GM13977 (cell line): Measurements from ENCODE around the gene DRD5.
"Not testable (repeated sequence)": the region's sequence is repeated elsewhere in the genome, so short reads cannot be mapped to it uniquely, and the experiment has no call there.

Experiments
- DNase-seq: peaks from one replicate; pipeline ENCODE4 v3.0.0; 2012; ENCODE audit warnings: low spot score
- CTCF ChIP-seq: IDR thresholded peaks from 2 replicates; pipeline ENCODE4 v1.5.1; 2012; ENCODE audit warnings: mild to moderate bottlenecking, control low read depth; ENCODE audit not compliant: insufficient read depth; ENCODE audit errors: extremely low read depth, missing control alignments
- in situ Hi-C: fragments of 300-500 bp; cut with MboI; formaldehyde crosslinking; loops from one replicate; pipeline ENCODE4 v1.12.0; 2022; ENCODE audit warnings: low sequenced_read_pairs, low pct_unique_long_range_greater_than_20kb, mixed read lengths, inconsistent platforms; ENCODE audit not compliant: unreplicated experiment

The DRD5 gene

GRCh38 chr4:9792381-9792780 is 10.9 kb downstream of the DRD5 start:
- TF ChIP-seq CTCF: no peak
- in situ Hi-C loops: no loop called here
- DNase-seq: no peak

DNA sequence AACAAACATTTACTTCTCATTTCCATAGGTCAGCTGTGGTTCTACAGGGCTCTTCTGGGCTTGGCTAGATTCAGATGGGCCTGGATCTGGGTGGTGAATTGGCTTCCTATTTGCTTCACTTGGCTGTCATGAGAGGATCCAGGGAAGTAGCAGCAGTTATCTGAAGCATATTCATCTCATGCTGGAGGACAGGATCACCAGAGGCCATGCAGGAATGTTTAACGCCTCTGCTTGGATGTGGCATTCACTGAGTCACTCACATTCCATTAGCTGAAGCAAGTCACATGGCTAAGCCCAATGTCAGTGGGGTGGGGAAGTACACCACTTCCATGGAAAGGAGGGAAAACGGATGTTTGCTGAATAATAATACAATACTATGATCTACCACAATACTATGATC is 15.2 kb downstream of the DRD5 start:
- DNase-seq, in situ Hi-C loops: not testable (repeated sequence)

- TF ChIP-seq CTCF: no peak
- no peak for DNase-seq
- in situ Hi-C loops: no loop called here
Measured at GRCh38 chr4:9800848-9801247, 19.4 kb downstream of the DRD5 start.

- in situ Hi-C loops: no loop called here
- TF ChIP-seq CTCF: no peak
- no peak for DNase-seq
Measured at GRCh38 chr4:9804918-9805317, 23.5 kb downstream of the DRD5 start.

DNA sequence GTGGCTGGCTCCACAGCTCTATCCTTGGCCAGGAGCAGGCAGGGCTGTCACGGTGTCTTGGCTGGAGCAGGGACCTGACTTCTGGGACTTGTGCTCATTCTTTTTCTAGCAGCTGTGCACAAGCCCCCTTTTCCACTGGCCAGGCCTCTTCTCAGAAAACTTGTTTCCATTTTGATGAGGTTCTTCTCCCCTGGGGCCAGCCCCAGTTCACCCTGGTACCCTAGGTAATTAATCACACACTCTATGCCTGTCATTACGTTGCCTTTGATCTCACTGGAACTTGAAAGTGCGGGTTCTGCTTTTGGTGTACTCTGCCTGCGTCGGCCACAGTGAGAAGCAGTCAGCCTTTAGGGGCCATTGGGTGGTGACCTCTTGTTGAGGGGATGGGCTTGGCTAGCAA is 26.6 kb downstream of the DRD5 start:
- DNase-seq: no peak
- no peak for TF ChIP-seq CTCF
- in situ Hi-C loops: no loop called here

DNA sequence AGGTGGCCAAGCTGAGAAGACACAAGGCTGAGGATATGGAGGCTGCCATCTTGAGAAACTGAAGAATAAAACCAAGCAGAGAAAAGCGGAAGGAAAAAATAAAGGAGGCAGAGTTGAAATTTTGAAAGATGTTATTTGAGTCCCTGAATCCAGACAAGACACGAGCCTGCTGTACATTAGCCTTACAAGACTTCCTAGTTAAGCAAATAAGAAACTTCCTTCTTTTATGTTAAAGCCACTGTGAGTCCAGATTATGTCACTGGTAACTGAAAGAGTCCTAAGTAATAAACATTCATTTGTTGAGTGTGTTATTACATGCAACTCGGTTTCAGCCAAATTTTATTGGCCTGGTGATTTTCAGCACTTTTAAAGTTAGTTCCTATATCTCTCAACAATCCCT is 30.4 kb downstream of the DRD5 start:
- no peak for DNase-seq
- TF ChIP-seq CTCF: no peak
- in situ Hi-C loops: no loop called here

GRCh38 chr4:9812501-9813340 is 31.3 kb downstream of the DRD5 start:
- in situ Hi-C loops: no loop called here
- TF ChIP-seq CTCF: no peak
- DNase-seq: peak; percentile 36
